ENCODE data around the gene PMM2. TPM values are rescaled to one million over a fixed set of nuclear protein-coding genes. Genes with fewer than 3 reads are reported as not detected.

Gene PMM2
- total and polyA plus RNA-seq, 2 experiments from 2014 or later, result 38.2 to 60.4 TPM

DNA sequence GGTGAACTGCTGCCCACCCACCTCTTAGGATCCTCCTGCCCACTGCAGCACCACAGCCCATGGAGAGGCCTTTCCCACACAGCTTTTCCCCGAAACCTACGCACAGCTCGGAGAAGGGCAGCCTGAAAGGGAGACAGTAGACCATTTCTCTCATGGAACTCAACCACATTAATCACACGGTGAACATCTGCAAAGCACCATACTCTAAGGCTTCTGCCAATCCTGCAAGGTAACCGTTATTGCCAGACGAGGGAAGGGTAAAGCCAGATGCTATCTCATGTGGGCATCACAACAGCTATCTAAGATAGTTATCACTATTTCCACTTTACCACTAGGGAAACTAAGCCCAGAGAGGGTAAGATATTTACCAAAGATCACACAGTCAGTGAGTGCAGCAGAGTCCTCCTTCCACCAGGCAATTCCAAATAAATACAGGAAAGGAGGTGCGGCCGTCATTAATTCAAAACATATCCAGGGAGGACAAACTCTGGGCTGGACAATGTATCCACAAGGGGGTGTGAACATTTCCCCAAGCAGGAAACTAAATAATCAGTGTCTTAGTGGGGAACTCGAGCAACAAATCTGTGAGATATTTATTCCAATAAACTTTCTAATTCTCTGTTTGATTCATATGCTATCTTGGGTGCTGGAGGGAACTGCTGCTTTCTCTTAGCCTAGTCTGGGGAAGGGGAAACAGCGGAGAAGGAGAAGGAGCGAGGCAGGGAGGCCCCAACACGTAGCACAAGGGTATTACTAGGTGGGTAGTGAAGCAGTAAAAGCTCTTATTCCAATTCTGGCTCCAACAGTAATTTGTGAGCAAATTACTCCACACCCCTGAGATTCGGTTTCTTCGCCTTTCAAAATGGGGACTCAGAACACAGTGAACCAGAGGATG is 923 bp upstream of the PMM2 start:
- 0 out of 2 replicates have a peak, but pooled peaks cover 8% of the 10 kb centered on the region for H3F3A ChIP-seq (replicated peaks; ENCODE audit: low read depth)
- Mint-ChIP-seq H3K27ac (peak overlapping the region; percentile 94), H3K9me3 (no peaks in the 10 kb centered on the region), H3K27me3 (ENCODE audit: insufficient read depth, low read depth, poor library complexity) (peaks cover 7% of the 10 kb centered on the region), H3K4me3 (peak overlapping the region; percentile 95), H3K4me1 (peaks cover 12% of the 10 kb centered on the region), H3K36me3 (ENCODE audit: low read depth) (peaks cover 24% of the 10 kb centered on the region)
- H3K27me3 ChIP-seq (ENCODE audit: insufficient read depth), result no peaks in the 10 kb centered on the region
- H3K27ac ChIP-seq (ENCODE audit: low read depth), result peak overlapping the region; percentile 53; the same call in 1 of the 2 replicates
- DNase-seq (ENCODE audit: low spot score) (no peak), ATAC-seq (peak; percentile 5; the same call in 2 of the 3 replicates)
- H3K4me3 ChIP-seq, result peak overlapping the region; percentile 90
- no peaks in the 10 kb centered on the region for H3K9me2 ChIP-seq (ENCODE audit: insufficient read depth)
- H2AFZ ChIP-seq, result no peak overlapping the region
- peaks cover 55% of the 10 kb centered on the region for H3K79me2 ChIP-seq (replicated peaks; ENCODE audit: insufficient read depth)
- H3K36me3 ChIP-seq (ENCODE audit: insufficient read depth), result peaks cover 2% of the 10 kb centered on the region
- H3K4me2 ChIP-seq, result peak overlapping the region; percentile 85
- H3K4me1 ChIP-seq (ENCODE audit: insufficient read depth), result peaks cover 16% of the 10 kb centered on the region
- peaks cover 24% of the 10 kb centered on the region for H4K20me1 ChIP-seq (replicated peaks; ENCODE audit: insufficient read depth)
- TF ChIP-seq CTCF (conservative IDR thresholded peaks at IDR 0.05; ENCODE audit: low read depth in 2 of 2) (no peak), ZNF462 (CRISPR knock-in tag; IDR thresholded peaks at IDR 0.05) (no peak), ZNF331 (CRISPR knock-in tag; IDR thresholded peaks at IDR 0.05; ENCODE audit: low read depth) (no peak), JUNB (IDR thresholded peaks at IDR 0.05; ENCODE audit: unreplicated experiment) (no peak), ETS1 (IDR thresholded peaks at IDR 0.05) (no peak), REST (IDR thresholded peaks at IDR 0.05; ENCODE audit: unreplicated experiment) (no peak), ZNF114 (CRISPR knock-in tag; IDR thresholded peaks at IDR 0.05) (no peak), EZH2 (IDR thresholded peaks at IDR 0.05; ENCODE audit: low read depth, unreplicated experiment) (no peak), NANOG (IDR thresholded peaks at IDR 0.05; ENCODE audit: borderline replicate concordance) (no peak), CREB1 (CRISPR knock-in tag; IDR thresholded peaks at IDR 0.05; ENCODE audit: low read depth) (no peak), STAT1 (IDR thresholded peaks at IDR 0.05; ENCODE audit: unreplicated experiment) (no peak), EZH2phosphoT487 (IDR thresholded peaks at IDR 0.05; ENCODE audit: unreplicated experiment) (no peak), POLR2AphosphoS5 (IDR thresholded peaks at IDR 0.05; ENCODE audit: low read depth) (no peak)
